Hepatocyte (in vitro differentiated cells): ENCODE results near the gene MAP3K5. TPM values are rescaled to one million over a fixed set of nuclear protein-coding genes. Genes with fewer than 3 reads are reported as not detected.

ENCODE experiments used
- DNase-seq: peaks from one replicate; pipeline ENCODE4 v3.0.0-alpha.2; 2016; ENCODE audit warnings: low spot score
- H2AFZ ChIP-seq: fragments of 200-600 bp; sonication (generic); 2 replicates; pipeline ENCODE4 v1.6.0; 2016; ENCODE audit warnings: antibody characterized with exemption, mild to moderate bottlenecking
- H3K27ac ChIP-seq: fragments of 200-600 bp; sonication (generic); 2 replicates; pipeline ENCODE4 v1.5.1; 2016; ENCODE audit warnings: mild to moderate bottlenecking
- H3K27me3 ChIP-seq: fragments of 200-600 bp; sonication (generic); 2 replicates; pipeline ENCODE4 v1.6.1; 2016
- H3K36me3 ChIP-seq: fragments of 200-600 bp; sonication (generic); replicated peaks from 2 replicates; pipeline ENCODE4 v1.5.1; 2016; ENCODE audit warnings: low read depth; ENCODE audit not compliant: insufficient read depth
- H3K4me1 ChIP-seq: fragments of 200-600 bp; sonication (generic); 2 replicates; pipeline ENCODE4 v1.5.1; 2016; ENCODE audit warnings: mild to moderate bottlenecking, moderate library complexity; ENCODE audit not compliant: insufficient read depth
- H3K4me2 ChIP-seq: fragments of 200-600 bp; sonication (generic); 2 replicates; pipeline ENCODE4 v1.6.0; 2016
- H3K4me3 ChIP-seq: fragments of 200-600 bp; sonication (generic); 2 replicates; pipeline ENCODE4 v1.5.1; 2016; ENCODE audit warnings: mild to moderate bottlenecking
- H3K79me2 ChIP-seq: fragments of 200-600 bp; sonication (generic); 2 replicates; pipeline ENCODE4 v1.6.0; 2017; ENCODE audit warnings: mild to moderate bottlenecking
- H3K9me2 ChIP-seq: fragments of 200-600 bp; sonication (generic); replicated peaks from 2 replicates; pipeline ENCODE4 v1.6.0; 2017; ENCODE audit warnings: mild to moderate bottlenecking; ENCODE audit not compliant: insufficient read depth
- H3K9me3 ChIP-seq: fragments of 200-600 bp; sonication (generic); 2 replicates; pipeline ENCODE4 v1.5.1; 2016; ENCODE audit warnings: low read depth, mild to moderate bottlenecking
- H4K20me1 ChIP-seq: fragments of 200-600 bp; sonication (generic); 2 replicates; pipeline ENCODE4 v1.6.0; 2016; ENCODE audit warnings: mild to moderate bottlenecking; ENCODE audit not compliant: insufficient read depth, poor library complexity, severe bottlenecking
- CTCF ChIP-seq: fragments of 200-600 bp; sonication (generic); IDR thresholded peaks from 2 replicates; pipeline ENCODE4 v1.5.1; 2016; ENCODE audit warnings: antibody characterized with exemption, mild to moderate bottlenecking; ENCODE audit not compliant: poor library complexity
- EZH2 ChIP-seq: fragments of 200-600 bp; sonication (generic); IDR thresholded peaks from 2 replicates; pipeline ENCODE4 v1.6.1; 2016; ENCODE audit warnings: antibody characterized with exemption, mild to moderate bottlenecking, borderline replicate concordance
- EZH2phosphoT487 ChIP-seq: fragments of 200-600 bp; sonication (generic); IDR thresholded peaks from one replicate; pipeline ENCODE4 v1.6.1; 2018; ENCODE audit warnings: antibody characterized with exemption, mild to moderate bottlenecking, low read depth, moderate library complexity; ENCODE audit not compliant: unreplicated experiment, severe bottlenecking
- WGBS: methylation state at CpG from one replicate; pipeline ENCODE4 v1.1.6; 2016; ENCODE audit warnings: low lambda C conversion rate; ENCODE audit errors: missing lambda C conversion rate; 5-methylcytosine and 5-hydroxymethylcytosine counted together
- polyA plus RNA-seq: library from polyadenylated mRNA; unstranded; fragments of >200 nt; fragmentation: Nextera tagmentation; extraction: Ambion mirVana; gene quantifications from 2 replicates; pipeline ENCODE4 v1.2.1, GENCODE V29; 2016
- total RNA-seq: library from RNA; depleted of rRNA; stranded (reverse); fragments of >200 nt; gene quantifications from 2 replicates; pipeline ENCODE4 v1.2.3, GENCODE V29; 2014

The MAP3K5 gene
- total and polyA plus RNA-seq, 2 experiments from 2014 or later: 2.2 to 5.9 TPM

- H3K4me2 ChIP-seq: no peak overlapping the region
Observed at GRCh38 chr6:136571065-136571464, 221.2 kb downstream of the MAP3K5 start.

GRCh38 chr6:136568129-136568528 lies 224.1 kb downstream of the MAP3K5 start:
- no peaks in the 10 kb centered on the region for H3K9me3 ChIP-seq
- WGBS: 66% methylated on average over 3 of the region's 3 CpGs
- H3K36me3 ChIP-seq: no peaks in the 10 kb centered on the region
- no peaks in the 10 kb centered on the region for H3K4me1 ChIP-seq
- no peak overlapping the region for H2AFZ ChIP-seq
- H4K20me1 ChIP-seq: no peaks in the 10 kb centered on the region
- no peak for DNase-seq
- H3K27me3 ChIP-seq: no peaks in the 10 kb centered on the region
- H3K79me2 ChIP-seq: no peaks in the 10 kb centered on the region
- H3K27ac ChIP-seq: no peak overlapping the region
- no peak overlapping the region for H3K4me3 ChIP-seq
- H3K4me2 ChIP-seq: no peak overlapping the region
- no peaks in the 10 kb centered on the region for H3K9me2 ChIP-seq
- TF ChIP-seq EZH2phosphoT487 (no peak), CTCF (no peak), EZH2 (no peak)

More at GRCh38 chr6:136571065-136571464, 221.2 kb downstream of the MAP3K5 start:
- 96% methylated on average over 5 of the region's 5 CpGs for WGBS
- H3K4me1 ChIP-seq: no peaks in the 10 kb centered on the region
- TF ChIP-seq CTCF: no peak
- no peak for TF ChIP-seq EZH2phosphoT487
- no peak for TF ChIP-seq EZH2
- no peak overlapping the region for H2AFZ ChIP-seq
- no peak overlapping the region for H3K27ac ChIP-seq
- DNase-seq: no peak
- no peaks in the 10 kb centered on the region for H3K9me2 ChIP-seq
- H3K36me3 ChIP-seq: no peaks in the 10 kb centered on the region
- no peaks in the 10 kb centered on the region for H4K20me1 ChIP-seq
- no peak overlapping the region for H3K4me3 ChIP-seq
- no peaks in the 10 kb centered on the region for H3K27me3 ChIP-seq
- no peaks in the 10 kb centered on the region for H3K9me3 ChIP-seq
- no peaks in the 10 kb centered on the region for H3K79me2 ChIP-seq

GRCh38 chr6:136567688-136568087 lies 224.6 kb downstream of the MAP3K5 start:
- Histone ChIP-seq H3K4me1 (no peaks in the 10 kb centered on the region), H2AFZ (no peak overlapping the region), H3K79me2 (no peaks in the 10 kb centered on the region), H3K27me3 (no peaks in the 10 kb centered on the region), H3K9me3 (no peaks in the 10 kb centered on the region), H3K4me3 (no peak overlapping the region), H3K36me3 (no peaks in the 10 kb centered on the region), H3K27ac (no peak overlapping the region), H3K4me2 (no peak overlapping the region), H4K20me1 (no peaks in the 10 kb centered on the region), H3K9me2 (no peaks in the 10 kb centered on the region)
- TF ChIP-seq CTCF (no peak), EZH2phosphoT487 (no peak), EZH2 (no peak)
- no peak for DNase-seq
- WGBS: 93% methylated on average over 4 of the region's 4 CpGs

GRCh38 chr6:136566851-136567250 lies 225.4 kb downstream of the MAP3K5 start:
- H4K20me1 ChIP-seq: no peaks in the 10 kb centered on the region
- no peaks in the 10 kb centered on the region for H3K9me3 ChIP-seq
- no peak overlapping the region for H3K4me2 ChIP-seq
- DNase-seq: no peak
- H3K36me3 ChIP-seq: no peaks in the 10 kb centered on the region
- TF ChIP-seq EZH2phosphoT487: no peak
- TF ChIP-seq CTCF: no peak
- no peak for TF ChIP-seq EZH2
- 72% methylated on average over 2 of the region's 2 CpGs for WGBS
- H3K4me1 ChIP-seq: no peaks in the 10 kb centered on the region
- H3K27me3 ChIP-seq: no peaks in the 10 kb centered on the region
- H3K9me2 ChIP-seq: no peaks in the 10 kb centered on the region
- H2AFZ ChIP-seq: no peak overlapping the region
- no peak overlapping the region for H3K27ac ChIP-seq
- no peaks in the 10 kb centered on the region for H3K79me2 ChIP-seq
- no peak overlapping the region for H3K4me3 ChIP-seq
